Adrenal gland (tissue), 5 donors: ENCODE data around the gene FBXL7.
A peak's percentile ranks its signal among the peaks of the same experiment; 100 is the strongest.

Source experiments
- CTCF ChIP-seq, 6 experiments: fragments of 450-650 bp in 4 of 6; fragments of 200-600 bp in 2 of 6; sonication (generic) in 1 of 6; IDR thresholded peaks; 1 replicate in 5 of 6; 2 replicates in 1 of 6; pipeline versions ENCODE4 v1.5.1 to v1.8.0; 2016 to 2021; ENCODE audit warnings: antibody characterized with exemption in 6 of 6, mild to moderate bottlenecking in 2 of 6, moderate library complexity in 1 of 6
- POLR2A ChIP-seq, 2 donors: fragments of 450-650 bp; IDR thresholded peaks; one replicate each; pipeline ENCODE4 v1.6.1; 2017; ENCODE audit warnings: antibody characterized with exemption in 2 of 2, mild to moderate bottlenecking in 2 of 2, moderate library complexity in 1 of 2
- donor health status: DM: no; HTN: no; CAD: no.

DNA sequence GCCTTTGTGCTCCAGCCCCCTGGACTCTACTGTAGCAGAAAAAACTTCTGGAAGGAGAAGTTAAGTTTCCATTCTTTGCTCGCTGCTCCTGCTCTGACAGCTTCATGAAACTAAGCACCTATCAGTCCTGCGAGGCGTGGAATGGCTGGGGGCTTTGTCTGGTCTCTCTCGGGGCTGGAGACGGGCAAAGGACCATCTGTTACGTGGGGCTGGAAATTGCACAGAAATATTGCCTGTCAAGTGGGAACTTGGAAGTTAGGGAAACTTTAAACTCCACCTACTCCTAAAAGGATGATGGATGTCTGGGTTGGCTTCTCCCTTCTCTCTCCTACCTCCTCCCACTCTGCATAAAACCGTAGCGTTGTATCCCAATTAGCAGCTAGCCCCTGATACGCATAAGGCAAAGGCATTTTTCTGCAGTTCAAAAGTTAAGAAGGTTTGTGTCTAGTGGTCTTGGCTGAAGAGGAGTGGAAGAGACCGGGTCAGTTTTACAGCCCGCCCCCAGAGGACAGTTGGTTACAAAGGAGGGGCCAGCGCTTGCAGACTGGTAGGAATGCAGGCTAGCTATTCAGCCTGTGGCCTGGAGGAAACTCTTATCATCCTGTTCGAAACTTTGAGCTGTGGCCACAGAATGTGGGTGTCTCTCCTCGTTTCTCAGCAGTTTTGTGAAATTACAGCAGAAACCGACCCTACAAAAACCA lies 1.3 kb downstream of the FBXL7 start:
- peak in 5 of 6 experiments; percentile 12 to 43 (median 33) for TF ChIP-seq CTCF (IDR thresholded peaks at IDR 0.05)
- peak in 1 of 2 donors; percentile 64 for TF ChIP-seq POLR2A (IDR thresholded peaks at IDR 0.05)
